ENCODE measurements around the gene IL17B. TPM values are rescaled to one million over a fixed set of nuclear protein-coding genes. Genes with fewer than 3 reads are reported as not detected.

IL17B gene
- total RNA-seq, 2 experiments from 2014 or later: not detected

- peaks cover 15% of the 10 kb centered on the region; the same call in 1 of the 2 replicates for H4K20me1 ChIP-seq (ENCODE audit: insufficient read depth, low read length)
- H3K79me2 ChIP-seq (ENCODE audit: insufficient read depth, low read depth, low read length): peaks cover 57% of the 10 kb centered on the region; the same call in 1 of the 2 replicates
- DNase-seq (ENCODE audit: low spot score): no peak
- H3K36me3 ChIP-seq (ENCODE audit: insufficient read depth, low read length): peaks cover 52% of the 10 kb centered on the region
- peaks cover 34% of the 10 kb centered on the region for H3K4me1 ChIP-seq (ENCODE audit: insufficient read depth, low read length, poor library complexity, severe bottlenecking)
- POLR2A ChIA-PET: interaction anchor here (1.4 to 12.6 kb wide), 3 partner anchors 9 to 224 kb away, joined by 3 to 183 read pairs (median 4); partner anchors contain the start of gene GRPEL2
- intact Hi-C loops (cut with micrococcal nuclease; ENCODE audit: unreplicated experiment): no loop called here
- CTCF ChIA-PET (ENCODE audit: unreplicated experiment): no interaction called here
- H3K4me2 ChIP-seq (ENCODE audit: low read length): peak overlapping the region; percentile 17; the same call in 1 of the 2 replicates
- H3K4me3 ChIP-seq (ENCODE audit: low read depth, low read length, poor library complexity, severe bottlenecking): no peak overlapping the region
- BruUV-seq (replicated peaks): no TSS peak
- H3K9me2 ChIP-seq (ENCODE audit: insufficient read depth, low read length): no peaks in the 10 kb centered on the region
- H2AFZ ChIP-seq (ENCODE audit: low read length): no peak overlapping the region
- H3K9me3 ChIP-seq (ENCODE audit: low read length): no peaks in the 10 kb centered on the region
- H3K27ac ChIP-seq (ENCODE audit: low read depth, low read length, poor library complexity, severe bottlenecking): no peak overlapping the region
- TF ChIP-seq EZH2phosphoT487 (IDR thresholded peaks at IDR 0.05; ENCODE audit: borderline replicate concordance, low read depth, low read length) (no peak), CTCF (conservative IDR thresholded peaks at IDR 0.05; ENCODE audit: low read length) (no peak)
These were observed 22.7 kb downstream of the IL17B start for GRCh38 chr5:149356391-149356790.

- POLR2A ChIA-PET: interaction anchor here (0.6 to 12.6 kb wide), 3 partner anchors 10 to 629 kb away, joined by 3 to 183 read pairs (median 3); partner anchors contain the start of gene GRPEL2
- H3K36me3 ChIP-seq (ENCODE audit: insufficient read depth, low read length): peaks cover 59% of the 10 kb centered on the region
- BruUV-seq (replicated peaks): no TSS peak
- peak overlapping the region; percentile 17; the same call in 1 of the 2 replicates for H3K4me2 ChIP-seq (ENCODE audit: low read length)
- CTCF ChIA-PET (ENCODE audit: unreplicated experiment): no interaction called here
- no peak overlapping the region for H2AFZ ChIP-seq (ENCODE audit: low read length)
- H4K20me1 ChIP-seq (ENCODE audit: insufficient read depth, low read length): peaks cover 15% of the 10 kb centered on the region; the same call in 1 of the 2 replicates
- TF ChIP-seq EZH2phosphoT487 (IDR thresholded peaks at IDR 0.05; ENCODE audit: borderline replicate concordance, low read depth, low read length) (no peak), CTCF (conservative IDR thresholded peaks at IDR 0.05; ENCODE audit: low read length) (no peak)
- H3K4me1 ChIP-seq (ENCODE audit: insufficient read depth, low read length, poor library complexity, severe bottlenecking): peaks cover 34% of the 10 kb centered on the region
- H3K9me3 ChIP-seq (ENCODE audit: low read length): no peaks in the 10 kb centered on the region
- H3K9me2 ChIP-seq (ENCODE audit: insufficient read depth, low read length): no peaks in the 10 kb centered on the region
- H3K79me2 ChIP-seq (ENCODE audit: insufficient read depth, low read depth, low read length): peaks cover 60% of the 10 kb centered on the region; the same call in 1 of the 2 replicates
- intact Hi-C loops (cut with micrococcal nuclease; ENCODE audit: unreplicated experiment): no loop called here
- no peak overlapping the region for H3K4me3 ChIP-seq (ENCODE audit: low read depth, low read length, poor library complexity, severe bottlenecking)
- H3K27ac ChIP-seq (ENCODE audit: low read depth, low read length, poor library complexity, severe bottlenecking): no peak overlapping the region
- DNase-seq (ENCODE audit: low spot score): no peak
These were observed 23.4 kb downstream of the IL17B start for GRCh38 chr5:149355688-149356087.

GRCh38 chr5:149353911-149354310 lies 25.2 kb downstream of the IL17B start:
- ChIA-PET POLR2A (interaction anchor here (0.7 to 12.6 kb wide), 4 partner anchors 9 to 645 kb away, joined by 3 to 183 read pairs (median 10); partner anchors contain the start of gene GRPEL2), CTCF (ENCODE audit: unreplicated experiment) (interaction anchor here (0.5 kb wide), 1 partner anchor 29 kb away, joined by 3 read pairs; no protein-coding TSS in a partner anchor)
- no peak for DNase-seq (ENCODE audit: low spot score)
- Histone ChIP-seq H2AFZ (ENCODE audit: low read length) (no peak overlapping the region), H3K79me2 (ENCODE audit: insufficient read depth, low read depth, low read length) (peaks cover 61% of the 10 kb centered on the region; the same call in 1 of the 2 replicates), H3K36me3 (ENCODE audit: insufficient read depth, low read length) (peaks cover 77% of the 10 kb centered on the region), H3K9me3 (ENCODE audit: low read length) (no peaks in the 10 kb centered on the region), H3K9me2 (ENCODE audit: insufficient read depth, low read length) (no peaks in the 10 kb centered on the region), H3K27ac (ENCODE audit: low read depth, low read length, poor library complexity, severe bottlenecking) (no peak overlapping the region), H4K20me1 (ENCODE audit: insufficient read depth, low read length) (peaks cover 14% of the 10 kb centered on the region; the same call in 1 of the 2 replicates), H3K4me1 (ENCODE audit: insufficient read depth, low read length, poor library complexity, severe bottlenecking) (peaks cover 29% of the 10 kb centered on the region), H3K4me3 (ENCODE audit: low read depth, low read length, poor library complexity, severe bottlenecking) (no peak overlapping the region), H3K4me2 (ENCODE audit: low read length) (no peak overlapping the region)
- intact Hi-C loops (cut with micrococcal nuclease; ENCODE audit: unreplicated experiment): no loop called here
- no peak for TF ChIP-seq CTCF (conservative IDR thresholded peaks at IDR 0.05; ENCODE audit: low read length)
- TF ChIP-seq EZH2phosphoT487 (IDR thresholded peaks at IDR 0.05; ENCODE audit: borderline replicate concordance, low read depth, low read length): no peak
- no TSS peak for BruUV-seq (replicated peaks)

Measured in OCI-LY7 (cell line).